Fibroblast of pulmonary artery (primary cell): Measurements from ENCODE around the gene MAP4K4.

Experiments
- DNase-seq: peaks from one replicate; pipeline ENCODE4 v3.0.0-alpha.2; 2010; ENCODE audit warnings: low read depth
- H3K4me3 ChIP-seq: replicated peaks from 2 replicates; pipeline ENCODE4 v1.5.1; 2011; ENCODE audit warnings: low read depth, mild to moderate bottlenecking, control low read depth, low read length, moderate library complexity
- CTCF ChIP-seq: IDR thresholded peaks from 2 replicates; pipeline ENCODE4 v1.5.1; 2011; ENCODE audit warnings: mild to moderate bottlenecking, control low read depth, low read length, inconsistent platforms; ENCODE audit errors: missing control alignments

Gene MAP4K4

GRCh38 chr2:101710036-101710435 is 12.5 kb downstream of the MAP4K4 start:
- no peak for TF ChIP-seq CTCF

GRCh38 chr2:101710471-101711318 is 13.2 kb downstream of the MAP4K4 start:
- no peak overlapping the region for H3K4me3 ChIP-seq
- no peak for DNase-seq
- TF ChIP-seq CTCF, result no peak

More at GRCh38 chr2:101710036-101710435, 12.5 kb downstream of the MAP4K4 start:
- no peak for DNase-seq
- no peak overlapping the region for H3K4me3 ChIP-seq

GRCh38 chr2:101714118-101714517 is 16.6 kb downstream of the MAP4K4 start:
- no peak for DNase-seq
- H3K4me3 ChIP-seq, result no peak overlapping the region
- TF ChIP-seq CTCF, result no peak

GRCh38 chr2:101717071-101717845 is 19.8 kb downstream of the MAP4K4 start:
- no peak overlapping the region for H3K4me3 ChIP-seq
- no peak for TF ChIP-seq CTCF
- DNase-seq, result no peak

- TF ChIP-seq CTCF, result no peak
- H3K4me3 ChIP-seq, result no peak overlapping the region
- no peak for DNase-seq
Observed at GRCh38 chr2:101718479-101718878, 21.0 kb downstream of the MAP4K4 start.

- no peak for DNase-seq
- H3K4me3 ChIP-seq, result no peak overlapping the region
- TF ChIP-seq CTCF, result no peak
Observed at GRCh38 chr2:101718993-101719571, 21.6 kb downstream of the MAP4K4 start.
